CD4-positive, alpha-beta T cell treated with Interleukin-6 for 4 hours (primary cell): ENCODE data around the gene MYH11.
"Not testable (repeated sequence)": the region's sequence is repeated elsewhere in the genome, so short reads cannot be mapped to it uniquely, and the experiment has no call there.

ENCODE experiments used
- DNase-seq: peaks from one replicate; pipeline ENCODE4 v3.0.0-alpha.2; 2020; ENCODE audit warnings: mixed read lengths

MYH11 gene

GRCh38 chr16:15658556-15658955 is 198.3 kb downstream of the MYH11 start:
- no peak for DNase-seq

GRCh38 chr16:15658149-15658548 is 198.7 kb downstream of the MYH11 start:
- DNase-seq = no peak

GRCh38 chr16:15655561-15655960 is 201.3 kb downstream of the MYH11 start:
- DNase-seq = not testable (repeated sequence)

GRCh38 chr16:15654591-15654990 is 202.2 kb downstream of the MYH11 start:
- no peak for DNase-seq

GRCh38 chr16:15653227-15653626 is 203.6 kb downstream of the MYH11 start:
- DNase-seq = no peak
